Common myeloid progenitor, CD34-positive (primary cell): ENCODE measurements around the gene AUNIP.

Experiments used
- CTCF ChIA-PET: fragments of 350-600 bp; sonication (Branson Sonifier 250); formaldehyde crosslinking; loops from one replicate; lab custom pipeline; 2021; ENCODE audit warnings: antibody characterized with exemption; lab: Charles Lee
- POLR2A ChIA-PET: fragments of 350-600 bp; sonication (Branson Sonifier 250); formaldehyde crosslinking; loops from one replicate; lab custom pipeline; 2021; ENCODE audit warnings: antibody characterized with exemption; lab: Charles Lee
- DNase-seq, 3 donors: peaks; one replicate each; pipeline versions ENCODE4 v3.0.0 to v3.0.0-alpha.2; 2013
- H3K27ac ChIP-seq, 2 experiments: 1 replicate in 1 of 2; 2 replicates in 1 of 2; pipeline ENCODE4 v1.7.0; 2013; ENCODE audit warnings: inconsistent platforms in 2 of 2, low read length in 2 of 2, mild to moderate bottlenecking in 2 of 2, low read depth in 1 of 2, moderate library complexity in 1 of 2; ENCODE audit not compliant: severe bottlenecking in 2 of 2, insufficient read depth in 1 of 2, poor library complexity in 1 of 2
- H3K27me3 ChIP-seq, 5 experiments: replicated peaks in 2 of 5; 1 replicate in 3 of 5; 2 replicates in 2 of 5; pipeline versions ENCODE4 v1.6.1 to v1.7.0; 2013; ENCODE audit warnings: low read length in 4 of 5, mild to moderate bottlenecking in 2 of 5, moderate library complexity in 2 of 5, inconsistent platforms in 1 of 5; ENCODE audit not compliant: insufficient read depth in 5 of 5, control insufficient read depth in 4 of 5
- H3K36me3 ChIP-seq, 4 experiments: 1 replicate in 2 of 4; 2 replicates in 2 of 4; pipeline versions ENCODE4 v1.6.1 to v1.7.0; 2013; ENCODE audit warnings: low read length in 3 of 4, control low read depth in 1 of 4, mild to moderate bottlenecking in 1 of 4; ENCODE audit not compliant: control insufficient read depth in 4 of 4, insufficient read depth in 4 of 4
- H3K4me1 ChIP-seq, 4 experiments: 1 replicate in 3 of 4; 2 replicates in 1 of 4; pipeline versions ENCODE4 v1.6.1 to v1.7.1; 2013; ENCODE audit warnings: low read length in 3 of 4, mild to moderate bottlenecking in 3 of 4, control low read depth in 1 of 4, inconsistent platforms in 1 of 4, moderate library complexity in 1 of 4; ENCODE audit not compliant: control insufficient read depth in 4 of 4, insufficient read depth in 4 of 4; ENCODE audit errors: control extremely low read depth in 1 of 4
- H3K4me3 ChIP-seq, 7 experiments: 1 replicate in 4 of 7; 2 replicates in 3 of 7; pipeline versions ENCODE4 v1.5.1 to v1.7.0; 2013; ENCODE audit warnings: mild to moderate bottlenecking in 7 of 7, low read length in 6 of 7, moderate library complexity in 6 of 7, inconsistent platforms in 2 of 7, low read depth in 2 of 7, control low read depth in 1 of 7; ENCODE audit not compliant: insufficient read depth in 4 of 7, control insufficient read depth in 1 of 7; ENCODE audit errors: extremely low read depth in 1 of 7
- H3K9me3 ChIP-seq, 5 experiments: 1 replicate in 4 of 5; 2 replicates in 1 of 5; pipeline versions ENCODE4 v1.6.1 to v1.7.1; 2013; ENCODE audit warnings: low read length in 4 of 5, mild to moderate bottlenecking in 2 of 5, inconsistent platforms in 1 of 5, low read depth in 1 of 5, moderate library complexity in 1 of 5; ENCODE audit not compliant: control insufficient read depth in 4 of 5, insufficient read depth in 2 of 5; ENCODE audit errors: control extremely low read depth in 1 of 5
- WGBS: methylation state at CpG from one replicate; pipeline ENCODE4 v1.1.5; 2013; ENCODE audit not compliant: insufficient coverage; 5-methylcytosine and 5-hydroxymethylcytosine counted together

The AUNIP gene

GRCh38 chr1:25897754-25898153 lies 38.5 kb upstream of the AUNIP start:
- Histone ChIP-seq H3K4me1 (peaks cover 0 to 6% (median 1%) of the 10 kb centered on the region in 4 experiments), H3K9me3 (no peaks in the 10 kb centered on the region), H3K27me3 (no peaks in the 10 kb centered on the region), H3K4me3 (no peak overlapping the region), H3K27ac (no peak overlapping the region), H3K36me3 (peaks cover 17 to 72% (median 54%) of the 10 kb centered on the region in 4 experiments)
- DNase-seq, result no peak
- WGBS, result 98% methylated on average over 4 of the region's 5 CpGs
- ChIA-PET POLR2A (no interaction called here), CTCF (interaction anchor here (0.6 to 20.1 kb wide), 4 partner anchors 92 to 136 kb away, joined by 3 to 368 read pairs (median 24); partner anchors contain the start of gene PAFAH2)

GRCh38 chr1:25896266-25896665 lies 37.0 kb upstream of the AUNIP start:
- CTCF ChIA-PET, result interaction anchor here (0.6 to 20.1 kb wide), 29 partner anchors 8 to 230 kb away, joined by 3 to 368 read pairs (median 4); partner anchors contain the start of genes PAFAH2 and PAQR7
- Histone ChIP-seq H3K4me3 (no peak overlapping the region), H3K27ac (peak overlapping the region in 1 of 2 experiments; percentile 17), H3K27me3 (no peaks in the 10 kb centered on the region), H3K9me3 (no peaks in the 10 kb centered on the region), H3K4me1 (peaks cover 0 to 6% (median 1%) of the 10 kb centered on the region in 4 experiments), H3K36me3 (peaks cover 15 to 63% (median 47%) of the 10 kb centered on the region in 4 experiments)
- POLR2A ChIA-PET, result interaction anchor here (1.2 kb wide), 1 partner anchor 101 kb away, joined by 7 read pairs; the partner anchor contains the start of gene PAFAH2
- DNase-seq, result no peak
- WGBS, result 100% methylated on average over 1 of the region's 1 CpG

GRCh38 chr1:25895365-25895990 lies 36.2 kb upstream of the AUNIP start:
- DNase-seq, result peak; percentile 91 to 97 (median 95)
- Histone ChIP-seq H3K36me3 (peaks cover 14 to 57% (median 46%) of the 10 kb centered on the region in 4 experiments), H3K27me3 (no peaks in the 10 kb centered on the region), H3K9me3 (no peaks in the 10 kb centered on the region), H3K4me1 (peaks cover 0 to 6% (median 1%) of the 10 kb centered on the region in 4 experiments), H3K27ac (no peak overlapping the region), H3K4me3 (no peak overlapping the region)
- POLR2A ChIA-PET, result interaction anchor here (1.2 kb wide), 1 partner anchor 102 kb away, joined by 7 read pairs; the partner anchor contains the start of gene PAFAH2
- WGBS, result 31% methylated on average over 10 of the region's 12 CpGs
- CTCF ChIA-PET, result interaction anchor here (0.7 to 20.1 kb wide), 35 partner anchors 7 to 250 kb away, joined by 3 to 368 read pairs (median 4); partner anchors contain the start of genes EXTL1, PAFAH2 and PAQR7

GRCh38 chr1:25893116-25893515 lies 33.9 kb upstream of the AUNIP start:
- H3K9me3 ChIP-seq, result no peaks in the 10 kb centered on the region
- no peak for DNase-seq
- no peak overlapping the region for H3K27ac ChIP-seq
- H3K27me3 ChIP-seq, result no peaks in the 10 kb centered on the region
- ChIA-PET CTCF (interaction anchor here (0.9 to 20.1 kb wide), 7 partner anchors 18 to 191 kb away, joined by 3 to 368 read pairs (median 5); partner anchors contain the start of genes PAFAH2 and PAQR7), POLR2A (no interaction called here)
- 96% methylated on average over 3 of the region's 4 CpGs for WGBS
- H3K4me3 ChIP-seq, result no peak overlapping the region
- H3K36me3 ChIP-seq, result peaks cover 6 to 53% (median 36%) of the 10 kb centered on the region in 4 experiments
- peaks cover 0 to 6% (median 1%) of the 10 kb centered on the region in 4 experiments for H3K4me1 ChIP-seq

- POLR2A ChIA-PET, result interaction anchor here (0.6 kb wide), 1 partner anchor 100 kb away, joined by 3 read pairs; no protein-coding TSS in a partner anchor
- CTCF ChIA-PET, result interaction anchor here (1.1 to 20.1 kb wide), 3 partner anchors 9 to 108 kb away, joined by 4 to 368 read pairs (median 4); partner anchors contain the start of gene PAFAH2
- DNase-seq, result no peak
- no peaks in the 10 kb centered on the region for H3K27me3 ChIP-seq
- 100% methylated on average over 1 of the region's 5 CpGs for WGBS
- no peak overlapping the region for H3K27ac ChIP-seq
- no peaks in the 10 kb centered on the region for H3K9me3 ChIP-seq
- H3K36me3 ChIP-seq, result peaks cover 2 to 44% (median 33%) of the 10 kb centered on the region in 4 experiments
- H3K4me3 ChIP-seq, result no peak overlapping the region
- H3K4me1 ChIP-seq, result peaks cover 0 to 6% (median 1%) of the 10 kb centered on the region in 4 experiments
Measured at GRCh38 chr1:25891606-25892005, 32.3 kb upstream of the AUNIP start.

- Histone ChIP-seq H3K4me1 (peaks cover 0 to 3% (median 1%) of the 10 kb centered on the region in 4 experiments), H3K4me3 (no peak overlapping the region), H3K27ac (no peak overlapping the region), H3K36me3 (peaks cover 2 to 38% (median 28%) of the 10 kb centered on the region in 4 experiments), H3K9me3 (no peaks in the 10 kb centered on the region), H3K27me3 (no peaks in the 10 kb centered on the region)
- DNase-seq, result no peak
- CTCF ChIA-PET, result interaction anchor here (0.9 to 20.1 kb wide), 4 partner anchors 12 to 109 kb away, joined by 3 to 368 read pairs (median 4); partner anchors contain the start of gene PAFAH2
- whole genome bisulfite sequencing, result 97% methylated on average over 8 of the region's 10 CpGs
- POLR2A ChIA-PET, result no interaction called here
Measured at GRCh38 chr1:25890239-25891034, 31.2 kb upstream of the AUNIP start.
